Activated naive CD4-positive, alpha-beta T cell treated with anti-CD3 and anti-CD28 coated beads for 36 hours (primary cell): Measurements from ENCODE around the gene MAP3K13. TPM values are rescaled to one million over a fixed set of nuclear protein-coding genes. Genes with fewer than 3 reads are reported as not detected.

Experiments used
- CTCF ChIA-PET: fragments of 350-600 bp; sonication (Branson Sonifier 250); formaldehyde crosslinking; loops from one replicate; lab custom pipeline; 2021; ENCODE audit warnings: antibody characterized with exemption; lab: Charles Lee
- DNase-seq: peaks from one replicate; pipeline ENCODE4 v3.0.0-alpha.2; 2020
- H3K27ac Mint-ChIP-seq: one replicate; pipeline ENCODE4 v1.8.0; 2021; ENCODE audit warnings: mild to moderate bottlenecking, mixed read lengths
- H3K27me3 Mint-ChIP-seq: one replicate; pipeline ENCODE4 v1.8.0; 2021; ENCODE audit warnings: low read depth, mixed read lengths
- H3K36me3 Mint-ChIP-seq: one replicate; pipeline ENCODE4 v1.8.0; 2021; ENCODE audit warnings: low read depth, mixed read lengths
- H3K4me1 Mint-ChIP-seq: one replicate; pipeline ENCODE4 v1.8.0; 2021; ENCODE audit warnings: low read depth, mixed read lengths
- H3K4me3 Mint-ChIP-seq: one replicate; pipeline ENCODE4 v1.8.0; 2021; ENCODE audit warnings: mild to moderate bottlenecking, moderate library complexity, mixed read lengths
- H3K9me3 Mint-ChIP-seq: one replicate; pipeline ENCODE4 v1.8.0; 2021; ENCODE audit warnings: mixed read lengths
- intact Hi-C: fragments of 100-400 bp; cut with micrococcal nuclease; formaldehyde crosslinking; loops from one replicate; pipeline ENCODE4 v1.15.1; 2023
- total RNA-seq, 2 experiments: library from RNA; stranded (reverse); gene quantifications; one replicate each; pipeline ENCODE4 v1.2.3, GENCODE V29; 2021

MAP3K13 gene
- total RNA-seq, 2 experiments from 2014 or later, result 11.5 to 13.3 TPM

GRCh38 chr3:185537369-185537970 is 174.5 kb downstream of the MAP3K13 start:
- CTCF ChIA-PET, result no interaction called here
- H3K9me3 Mint-ChIP-seq, result no peaks in the 10 kb centered on the region
- DNase-seq, result peak; percentile 73
- H3K36me3 Mint-ChIP-seq, result peaks cover 2% of the 10 kb centered on the region
- intact Hi-C loops, result no loop called here
- peak overlapping the region; percentile 78 for H3K27ac Mint-ChIP-seq
- peaks cover 13% of the 10 kb centered on the region for H3K4me1 Mint-ChIP-seq
- H3K27me3 Mint-ChIP-seq, result no peaks in the 10 kb centered on the region
- H3K4me3 Mint-ChIP-seq, result no peak overlapping the region

Other genes with a start within 250 kb of the MAP3K13 start
- gene C3orf70, start 210.1 kb upstream of the MAP3K13 start, total RNA-seq, result not detected
- gene EHHADH, start 109.1 kb upstream of the MAP3K13 start, total RNA-seq, result 1 to 10 TPM; 2.9 to 3.5 TPM
- 10 to 100 TPM; 13.1 to 14.6 TPM for gene TMEM41A, start 135.9 kb downstream of the MAP3K13 start, total RNA-seq
- not detected for gene LIPH, start 189.5 kb downstream of the MAP3K13 start, total RNA-seq
- gene SENP2, start 223.2 kb downstream of the MAP3K13 start, total RNA-seq, result 10 to 100 TPM; 19.4 to 25.0 TPM